Mucosa of rectum (tissue), 2 donors: ENCODE data around the gene ARIH1.
"Not testable (repeated sequence)": the region's sequence is repeated elsewhere in the genome, so short reads cannot be mapped to it uniquely, and the experiment has no call there.

Source experiments
- H3K27ac ChIP-seq, 2 donors: one replicate each; pipeline ENCODE4 v1.7.0; 2013; ENCODE audit warnings: inconsistent platforms in 2 of 2, low read depth in 2 of 2, low read length in 2 of 2
- H3K27me3 ChIP-seq, 2 donors: one replicate each; pipeline ENCODE4 v1.7.0; 2013; ENCODE audit warnings: low read length in 2 of 2; ENCODE audit not compliant: control insufficient read depth in 2 of 2, insufficient read depth in 2 of 2
- H3K36me3 ChIP-seq, 2 donors: one replicate each; pipeline ENCODE4 v1.7.0; 2013; ENCODE audit warnings: low read length in 2 of 2; ENCODE audit not compliant: control insufficient read depth in 2 of 2, insufficient read depth in 2 of 2
- H3K4me1 ChIP-seq, 2 donors: one replicate each; pipeline ENCODE4 v1.7.0; 2013; ENCODE audit warnings: low read length in 2 of 2, mild to moderate bottlenecking in 1 of 2; ENCODE audit not compliant: control insufficient read depth in 2 of 2, insufficient read depth in 2 of 2
- H3K4me3 ChIP-seq, 2 donors: one replicate each; pipeline ENCODE4 v1.7.0; 2013; ENCODE audit warnings: low read length in 2 of 2
- H3K9ac ChIP-seq, 2 donors: one replicate each; pipeline ENCODE4 v1.7.0; 2013; ENCODE audit warnings: low read length in 2 of 2, low read depth in 1 of 2, mild to moderate bottlenecking in 1 of 2
- H3K9me3 ChIP-seq, 2 donors: one replicate each; pipeline ENCODE4 v1.7.0; 2013; ENCODE audit warnings: low read length in 2 of 2; ENCODE audit not compliant: control insufficient read depth in 2 of 2
- donor health status: healthy.
- donor health status: Normal muscosa, but diverticular disease.

Gene ARIH1

DNA sequence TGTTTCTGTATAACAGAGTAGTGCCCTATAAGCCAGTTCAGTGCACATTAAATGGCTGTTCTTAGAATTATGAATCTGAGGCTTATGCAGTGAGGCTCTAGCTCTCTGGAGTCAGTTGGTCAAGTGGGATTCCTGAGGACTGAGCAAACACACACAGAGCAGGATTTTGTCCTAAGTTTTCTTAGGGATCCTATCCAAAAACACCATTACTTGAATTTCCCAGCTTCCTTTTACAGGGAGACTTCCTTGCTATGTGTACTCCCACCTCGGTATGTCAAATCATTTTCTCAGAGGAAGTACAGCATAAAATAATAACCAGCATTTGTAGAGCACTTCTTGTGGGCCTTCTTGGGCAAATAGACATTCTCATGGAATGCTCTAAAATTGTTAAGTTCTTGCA is 117.2 kb downstream of the ARIH1 start:
- Histone ChIP-seq H3K36me3 (peaks cover 0 to 2% of the 10 kb centered on the region in 2 donors), H3K9ac (no peak overlapping the region), H3K27me3 (no peaks in the 10 kb centered on the region), H3K9me3 (no peaks in the 10 kb centered on the region), H3K4me1 (no peaks in the 10 kb centered on the region), H3K27ac (no peak overlapping the region), H3K4me3 (no peak overlapping the region)

DNA sequence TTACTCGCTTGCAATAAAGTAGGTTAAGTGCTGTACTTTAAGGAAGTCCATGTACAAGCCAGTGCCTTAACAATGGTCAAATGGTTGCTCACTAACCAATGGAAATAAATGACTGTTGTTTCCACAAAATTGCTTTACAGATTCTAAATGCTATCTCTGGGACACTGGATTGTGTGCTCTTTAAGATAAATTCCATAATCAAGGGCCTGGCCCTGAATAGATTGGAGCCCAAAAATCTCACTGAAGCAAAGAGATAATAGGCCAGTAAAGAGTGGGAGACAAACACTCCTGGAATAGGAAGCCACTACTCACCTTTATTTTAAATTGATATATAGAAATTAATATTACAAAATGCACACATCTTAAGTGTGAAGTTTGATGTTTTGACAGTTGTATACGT is 118.0 kb downstream of the ARIH1 start:
- H3K27me3 ChIP-seq = no peaks in the 10 kb centered on the region
- H3K4me3 ChIP-seq = no peak overlapping the region
- H3K9me3 ChIP-seq = no peaks in the 10 kb centered on the region
- H3K36me3 ChIP-seq = no peaks in the 10 kb centered on the region
- no peak overlapping the region for H3K27ac ChIP-seq
- H3K4me1 ChIP-seq = no peaks in the 10 kb centered on the region
- H3K9ac ChIP-seq = no peak overlapping the region

- H3K36me3 ChIP-seq = no peaks in the 10 kb centered on the region
- H3K27me3 ChIP-seq = no peaks in the 10 kb centered on the region
- H3K4me1 ChIP-seq = no peaks in the 10 kb centered on the region
- H3K9ac ChIP-seq = no peak overlapping the region
- H3K9me3 ChIP-seq = no peaks in the 10 kb centered on the region
- H3K27ac ChIP-seq = no peak overlapping the region
- no peak overlapping the region for H3K4me3 ChIP-seq
Measured at GRCh38 chr15:72592676-72593075, 118.5 kb downstream of the ARIH1 start.

DNA sequence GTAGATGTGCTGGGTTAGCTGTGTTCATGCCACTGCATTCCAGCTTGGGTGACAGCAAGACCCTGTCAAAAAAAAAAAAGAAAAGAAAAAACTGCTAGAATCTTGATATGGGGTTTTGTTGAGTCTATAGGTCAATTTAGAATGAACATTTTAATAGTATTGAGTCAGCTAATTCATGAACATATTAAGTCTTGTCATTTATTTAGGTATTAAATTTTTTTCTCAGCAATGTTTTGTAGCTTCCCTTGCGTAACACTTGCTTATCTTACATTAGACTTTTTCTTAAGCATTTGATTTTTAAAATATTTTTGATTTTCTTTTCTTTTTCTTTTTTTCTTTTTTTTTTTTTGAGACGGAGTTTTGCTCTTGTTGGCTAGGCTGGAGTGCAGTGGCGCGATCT is 119.7 kb downstream of the ARIH1 start:
- Histone ChIP-seq H3K4me3 (no peak overlapping the region), H3K9ac (no peak overlapping the region), H3K9me3 (no peaks in the 10 kb centered on the region), H3K4me1 (no peaks in the 10 kb centered on the region), H3K27ac (no peak overlapping the region), H3K27me3 (no peaks in the 10 kb centered on the region), H3K36me3 (no peaks in the 10 kb centered on the region)

DNA sequence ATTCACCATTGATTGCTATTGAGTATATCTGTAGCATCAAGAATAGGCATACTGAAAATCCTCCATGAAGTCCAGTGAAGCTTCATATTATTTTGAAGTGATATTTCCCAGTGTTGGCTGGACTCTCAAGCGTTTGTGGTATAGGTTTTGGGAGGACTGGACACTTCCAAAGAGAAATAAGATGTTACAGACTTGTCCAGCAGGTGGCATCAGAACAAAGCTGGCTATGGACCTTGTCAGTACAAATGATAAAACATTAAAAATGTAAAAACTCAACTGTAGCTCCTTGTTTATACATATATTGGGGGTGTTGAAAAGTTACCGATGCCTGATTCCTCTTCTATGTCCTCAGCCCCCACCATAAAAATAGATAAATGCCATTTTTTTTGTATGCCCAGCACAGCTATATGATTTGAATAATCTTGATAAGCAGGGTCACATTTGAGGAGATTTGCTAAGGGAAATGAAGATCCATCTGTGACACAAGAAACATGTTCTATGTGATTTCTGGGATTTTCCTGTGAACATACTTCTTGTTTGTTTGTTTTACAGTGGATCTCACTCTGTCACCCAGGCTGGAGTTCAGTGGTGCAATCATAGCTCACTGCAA is 125.8 kb downstream of the ARIH1 start:
- no peak overlapping the region for H3K27ac ChIP-seq
- H3K27me3 ChIP-seq = no peaks in the 10 kb centered on the region
- H3K4me1 ChIP-seq = no peaks in the 10 kb centered on the region
- H3K9ac ChIP-seq = no peak overlapping the region
- no peaks in the 10 kb centered on the region for H3K9me3 ChIP-seq
- H3K4me3 ChIP-seq = no peak overlapping the region
- no peaks in the 10 kb centered on the region for H3K36me3 ChIP-seq

DNA sequence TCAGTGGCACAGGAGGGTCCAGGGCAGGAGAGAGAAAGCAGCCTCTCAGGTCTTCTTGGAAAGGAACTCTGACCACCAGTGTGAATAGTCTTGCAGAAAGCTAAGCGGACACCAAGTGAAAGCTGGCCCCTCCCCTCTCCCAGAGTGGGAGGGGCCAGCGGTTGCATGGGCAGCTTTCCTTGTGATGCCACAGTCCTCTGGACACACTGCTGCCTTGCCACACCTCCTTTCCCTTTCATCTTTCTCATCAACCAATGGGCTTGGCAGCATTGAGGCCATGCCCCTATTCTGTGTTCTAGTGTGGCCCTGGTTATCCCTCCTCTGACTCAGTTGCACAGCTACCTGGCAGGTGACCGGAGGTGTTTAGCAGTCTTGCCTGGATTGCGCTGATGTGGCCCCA is 130.7 kb downstream of the ARIH1 start:
- Histone ChIP-seq H3K4me1 (no peaks in the 10 kb centered on the region), H3K9me3 (no peaks in the 10 kb centered on the region), H3K9ac (no peak overlapping the region), H3K27ac (no peak overlapping the region), H3K27me3 (no peaks in the 10 kb centered on the region), H3K36me3 (no peaks in the 10 kb centered on the region), H3K4me3 (no peak overlapping the region)

GRCh38 chr15:72608084-72608483 is 134.0 kb downstream of the ARIH1 start:
- not testable (repeated sequence) for H3K4me3 ChIP-seq

DNA sequence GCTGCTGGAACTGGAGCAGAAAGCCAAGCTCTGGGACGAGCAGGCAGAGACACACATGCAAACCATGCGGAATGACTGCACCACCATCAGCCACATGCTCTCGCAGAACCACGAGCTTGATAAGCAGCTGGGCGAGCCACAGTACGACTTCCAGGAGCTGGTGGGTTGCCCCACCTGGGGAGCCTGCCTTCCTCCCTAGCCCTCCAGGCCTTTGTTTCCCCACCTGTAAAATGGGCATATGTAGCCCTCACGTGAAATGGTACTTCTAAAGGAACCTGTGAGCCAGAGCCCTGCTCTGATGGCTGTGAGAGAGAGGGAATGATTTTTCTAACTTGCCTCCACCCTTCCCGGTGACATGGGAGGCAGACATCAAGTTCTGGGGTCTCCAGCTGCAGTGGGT is 135.7 kb downstream of the ARIH1 start:
- H3K4me1 ChIP-seq = no peaks in the 10 kb centered on the region
- H3K27ac ChIP-seq = no peak overlapping the region
- no peaks in the 10 kb centered on the region for H3K9me3 ChIP-seq
- no peak overlapping the region for H3K9ac ChIP-seq
- H3K4me3 ChIP-seq = no peak overlapping the region
- no peaks in the 10 kb centered on the region for H3K36me3 ChIP-seq
- no peaks in the 10 kb centered on the region for H3K27me3 ChIP-seq

More at GRCh38 chr15:72608084-72608483, 134.0 kb downstream of the ARIH1 start:
- not testable (repeated sequence) for H3K27ac ChIP-seq, H3K27me3 ChIP-seq, H3K9ac ChIP-seq, H3K36me3 ChIP-seq, H3K9me3 ChIP-seq, H3K4me1 ChIP-seq

GRCh38 chr15:72612324-72612723 is 138.2 kb downstream of the ARIH1 start:
- not testable (repeated sequence) for H3K9ac ChIP-seq, H3K27ac ChIP-seq, H3K36me3 ChIP-seq, H3K4me3 ChIP-seq, H3K4me1 ChIP-seq, H3K27me3 ChIP-seq, H3K9me3 ChIP-seq

DNA sequence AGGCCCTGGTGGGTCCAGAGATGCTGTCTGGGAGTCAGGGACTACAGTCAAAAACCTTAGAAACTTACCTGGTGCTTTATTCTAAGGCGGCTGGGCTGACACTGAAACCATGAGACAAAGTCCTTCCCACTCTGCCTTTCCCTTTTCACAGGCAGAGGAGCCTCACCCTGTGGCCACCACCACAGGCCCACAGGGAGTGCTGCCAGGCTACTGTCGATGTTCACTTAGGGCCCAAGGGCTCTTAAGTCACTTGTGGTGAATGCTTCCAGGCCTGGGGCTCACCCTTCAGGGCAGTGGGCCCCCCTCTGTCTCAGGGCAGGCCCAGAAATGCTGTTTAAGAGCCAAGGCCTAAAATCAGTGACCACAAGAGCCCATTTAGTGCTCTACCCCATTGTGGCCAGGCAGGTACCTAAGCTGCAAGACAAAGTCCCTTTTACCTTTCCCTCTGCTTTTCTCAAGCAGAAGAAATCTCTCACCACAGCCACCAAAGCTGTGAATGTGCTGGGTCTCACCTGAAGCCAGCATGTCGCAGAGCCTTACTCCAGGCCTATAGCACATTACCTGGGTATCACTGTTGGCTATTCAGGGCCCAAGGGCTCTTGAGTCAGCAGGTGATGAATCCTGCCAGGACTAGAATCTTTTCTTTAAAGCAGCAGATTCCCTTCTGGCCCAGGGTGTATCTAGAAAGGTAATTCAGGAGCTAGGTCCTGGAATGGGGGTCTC is 140.8 kb downstream of the ARIH1 start:
- H3K27me3 ChIP-seq = no peaks in the 10 kb centered on the region
- H3K27ac ChIP-seq = no peak overlapping the region
- H3K9me3 ChIP-seq = no peaks in the 10 kb centered on the region
- H3K9ac ChIP-seq = no peak overlapping the region
- no peaks in the 10 kb centered on the region for H3K4me1 ChIP-seq
- H3K4me3 ChIP-seq = no peak overlapping the region
- H3K36me3 ChIP-seq = no peaks in the 10 kb centered on the region
